ENCODE results near the gene SBSN. TPM values are rescaled to one million over a fixed set of nuclear protein-coding genes. Genes with fewer than 3 reads are reported as not detected.

The SBSN gene
- total and polyA plus RNA-seq, 9 donors = not detected

DNA sequence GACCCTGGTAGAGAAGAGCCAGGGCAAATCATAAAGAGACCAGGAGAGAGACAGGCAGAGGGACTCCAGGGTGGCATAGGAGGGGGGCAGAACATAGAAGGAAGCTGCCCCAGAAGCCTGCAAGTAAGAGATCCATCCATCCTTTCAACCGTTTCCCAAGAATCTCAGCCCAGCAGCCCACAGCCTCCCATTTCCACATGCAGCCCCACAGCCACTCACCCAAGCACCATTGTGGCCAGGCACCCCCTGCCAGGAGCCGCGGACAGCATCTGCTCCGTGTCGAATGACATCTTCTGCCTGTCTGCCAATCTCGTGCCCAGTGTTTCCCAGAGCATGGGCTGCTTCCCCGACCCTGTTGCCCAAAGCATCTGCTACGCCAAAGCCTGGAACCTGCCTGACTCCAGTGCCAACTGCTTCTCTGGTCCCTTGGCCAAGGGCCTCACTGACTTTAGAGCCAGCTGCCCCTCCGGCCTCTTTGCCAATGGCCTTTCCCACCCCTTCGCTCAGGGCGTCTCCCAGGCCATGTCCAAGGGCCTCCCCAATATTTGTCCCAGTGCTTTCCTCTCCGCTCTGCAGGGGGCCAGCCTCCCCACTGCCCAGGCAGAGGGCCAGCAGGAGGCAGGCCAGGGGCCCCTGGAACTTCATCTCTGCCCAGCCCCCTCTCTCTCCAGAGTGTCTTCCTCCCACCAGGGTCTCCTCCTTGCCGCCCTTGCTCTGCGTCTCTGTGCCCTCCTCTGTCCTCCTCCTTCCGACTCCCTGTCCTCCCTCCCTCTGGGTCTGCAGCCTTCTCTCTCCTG is 15.1 kb downstream of the SBSN start:
- TF ChIP-seq POLR2A (IDR thresholded peaks at IDR 0.05) = no peak
- no peak for TF ChIP-seq EP300 (IDR thresholded peaks at IDR 0.05)
- TF ChIP-seq, protein P1, sequence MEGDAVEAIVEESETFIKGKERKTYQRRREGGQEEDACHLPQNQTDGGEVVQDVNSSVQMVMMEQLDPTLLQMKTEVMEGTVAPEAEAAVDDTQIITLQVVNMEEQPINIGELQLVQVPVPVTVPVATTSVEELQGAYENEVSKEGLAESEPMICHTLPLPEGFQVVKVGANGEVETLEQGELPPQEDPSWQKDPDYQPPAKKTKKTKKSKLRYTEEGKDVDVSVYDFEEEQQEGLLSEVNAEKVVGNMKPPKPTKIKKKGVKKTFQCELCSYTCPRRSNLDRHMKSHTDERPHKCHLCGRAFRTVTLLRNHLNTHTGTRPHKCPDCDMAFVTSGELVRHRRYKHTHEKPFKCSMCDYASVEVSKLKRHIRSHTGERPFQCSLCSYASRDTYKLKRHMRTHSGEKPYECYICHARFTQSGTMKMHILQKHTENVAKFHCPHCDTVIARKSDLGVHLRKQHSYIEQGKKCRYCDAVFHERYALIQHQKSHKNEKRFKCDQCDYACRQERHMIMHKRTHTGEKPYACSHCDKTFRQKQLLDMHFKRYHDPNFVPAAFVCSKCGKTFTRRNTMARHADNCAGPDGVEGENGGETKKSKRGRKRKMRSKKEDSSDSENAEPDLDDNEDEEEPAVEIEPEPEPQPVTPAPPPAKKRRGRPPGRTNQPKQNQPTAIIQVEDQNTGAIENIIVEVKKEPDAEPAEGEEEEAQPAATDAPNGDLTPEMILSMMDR (IDR thresholded peaks at IDR 0.05) = no peak
- WGBS, 3 donors = 74 to 80% (median 75%) methylated on average over 15 of the region's 15 CpGs
- intact Hi-C loops (cut with DNase I) = no loop called here

DNA sequence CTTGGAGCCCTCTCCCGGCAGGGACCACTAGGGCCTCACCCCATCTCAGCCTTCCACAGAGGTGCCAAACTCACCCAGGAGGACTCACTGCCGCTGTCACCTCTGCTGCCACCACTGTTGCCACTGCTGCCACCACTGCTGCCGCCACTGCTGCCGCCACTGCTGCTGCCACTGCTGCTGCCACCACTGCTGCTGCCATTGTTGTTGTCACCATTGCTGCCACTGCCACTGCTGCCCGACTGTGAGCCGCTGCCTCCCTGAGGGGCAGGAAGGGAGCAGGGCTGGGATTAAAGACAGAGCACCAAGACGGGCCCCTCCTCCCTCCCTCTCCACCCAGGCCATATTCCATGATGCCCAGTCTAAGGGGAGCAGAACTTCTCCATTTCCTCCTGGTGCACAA is 16.8 kb downstream of the SBSN start:
- intact Hi-C loops (cut with DNase I) = no loop called here
- H3K4me1 ChIP-seq (ENCODE audit: insufficient read depth) = peaks cover 3% of the 10 kb centered on the region
- H3K27me3 ChIP-seq = no peaks in the 10 kb centered on the region
- TF ChIP-seq, protein P1 (IDR thresholded peaks at IDR 0.05) = no peak
- TF ChIP-seq EP300 (IDR thresholded peaks at IDR 0.05) = no peak
- no peak for TF ChIP-seq POLR2A (IDR thresholded peaks at IDR 0.05)
- no peak overlapping the region for H3K4me3 ChIP-seq
- DNase-seq = no peak
- no peaks in the 10 kb centered on the region for H3K36me3 ChIP-seq
- no peak overlapping the region for H3K27ac ChIP-seq
- 77 to 86% (median 84%) methylated on average over 6 to 7 of the region's 7 CpGs for WGBS, 3 donors
- no peaks in the 10 kb centered on the region for H3K9me3 ChIP-seq

More for the DNA sequence above, 15.1 kb downstream of the SBSN start:
- no peaks in the 10 kb centered on the region for H3K9me3 ChIP-seq
- H3K27me3 ChIP-seq = no peaks in the 10 kb centered on the region
- H3K36me3 ChIP-seq = no peaks in the 10 kb centered on the region
- H3K4me1 ChIP-seq (ENCODE audit: insufficient read depth) = peaks cover 3% of the 10 kb centered on the region
- no peak overlapping the region for H3K27ac ChIP-seq
- DNase-seq = no peak
- no peak overlapping the region for H3K4me3 ChIP-seq

DNA sequence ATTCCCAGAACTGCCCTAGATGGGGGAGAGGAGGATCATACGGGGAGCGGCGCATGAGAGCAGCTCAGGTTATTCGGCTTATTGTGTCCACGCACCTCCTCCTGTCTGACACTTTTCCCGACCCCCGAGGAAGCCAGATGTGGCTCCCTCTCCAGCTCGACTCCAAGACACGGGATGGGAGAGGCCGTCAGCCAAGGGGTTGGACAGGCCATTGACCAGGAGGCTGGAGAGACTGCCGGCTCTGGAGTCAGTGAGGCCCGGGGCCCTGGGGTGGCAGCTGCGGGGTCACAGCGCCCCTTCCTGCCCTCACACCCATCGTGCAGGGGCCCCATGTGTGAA is 17.5 kb downstream of the SBSN start:
- intact Hi-C loops (cut with DNase I) = no loop called here
- Histone ChIP-seq H3K4me3 (no peak overlapping the region), H3K27me3 (no peaks in the 10 kb centered on the region), H3K36me3 (no peaks in the 10 kb centered on the region), H3K9me3 (no peaks in the 10 kb centered on the region), H3K4me1 (ENCODE audit: insufficient read depth) (peaks cover 3% of the 10 kb centered on the region), H3K27ac (no peak overlapping the region)
- 2 to 14% (median 4%) methylated on average over 13 to 15 of the region's 15 CpGs for WGBS, 3 donors
- TF ChIP-seq EP300 (IDR thresholded peaks at IDR 0.05) = no peak
- no peak for DNase-seq

DNA sequence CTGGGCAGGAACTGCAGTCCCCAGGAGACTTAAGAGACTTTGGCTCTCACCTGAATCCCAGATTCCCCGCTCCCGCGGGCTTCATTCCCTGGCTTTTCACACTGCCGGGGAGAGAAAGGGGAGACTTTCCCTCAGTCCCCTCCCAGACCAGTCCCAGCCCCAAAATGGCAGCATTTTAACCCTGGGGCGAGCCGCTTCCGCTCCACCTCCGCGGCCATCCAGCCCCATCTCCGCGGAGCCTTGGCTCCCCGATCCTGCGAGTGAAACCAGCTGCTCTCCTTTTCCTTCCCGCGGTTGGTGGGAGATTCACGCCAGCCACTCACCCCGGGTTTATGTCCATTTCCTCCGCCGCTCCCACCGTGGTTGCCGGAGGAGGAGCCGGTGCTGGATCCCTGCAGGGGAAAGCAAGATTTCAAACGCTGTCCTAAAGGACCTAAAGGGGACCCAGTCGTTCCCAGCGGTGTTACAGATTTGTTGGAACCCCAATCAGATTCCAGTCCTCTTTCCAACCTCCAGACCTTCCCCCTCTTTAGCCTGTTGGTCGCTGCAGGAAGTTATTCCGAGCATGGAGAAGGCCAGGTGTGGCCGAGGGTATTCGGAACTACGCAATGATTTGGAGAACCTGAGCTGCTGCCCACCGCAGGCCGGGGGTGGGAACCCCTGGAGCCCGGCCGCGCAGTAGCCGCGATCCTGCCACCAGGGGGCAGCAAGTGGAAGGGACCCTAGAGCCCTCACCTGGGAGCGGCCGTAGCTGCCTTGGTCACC is 18.1 kb downstream of the SBSN start:
- DNase-seq = peak; percentile 83 to 91 (median 88)
- intact Hi-C loops (cut with DNase I) = loop anchor here in 1 of 4 donors (10.0 kb wide), 1 partner anchor 245 kb away; the partner anchor contains the start of gene USF2
- peak overlapping the region; percentile 37 for H3K4me3 ChIP-seq
- TF ChIP-seq EP300 (IDR thresholded peaks at IDR 0.05) = no peak
- TF ChIP-seq, protein P1 (IDR thresholded peaks at IDR 0.05) = peak; percentile 89 to 95 (median 90)
- peak; percentile 51 for TF ChIP-seq POLR2A (IDR thresholded peaks at IDR 0.05)
- H3K27ac ChIP-seq = peak overlapping the region; percentile 3 to 74
- H3K36me3 ChIP-seq = no peaks in the 10 kb centered on the region
- no peaks in the 10 kb centered on the region for H3K27me3 ChIP-seq
- H3K9me3 ChIP-seq = no peaks in the 10 kb centered on the region
- WGBS, 3 donors = 0 to 1% (median 1%) methylated on average over 39 of the region's 39 CpGs
- peaks cover 3% of the 10 kb centered on the region for H3K4me1 ChIP-seq (ENCODE audit: insufficient read depth)

Measured in ovary (tissue), 9 donors.